Mesenchymal stem cell (in vitro differentiated cells and primary cell): ENCODE measurements around the gene KRTAP10-3.

ENCODE experiments used
- DNase-seq: peaks from one replicate; pipeline ENCODE4 v3.0.0-alpha.2; 2013
- H2AFZ ChIP-seq: one replicate; pipeline ENCODE4 v1.6.1; 2013; ENCODE audit warnings: low read depth, mild to moderate bottlenecking, control low read depth, inconsistent platforms, low read length, moderate library complexity
- H2AK5ac ChIP-seq: 2 replicates; pipeline ENCODE4 v1.6.1; 2013; ENCODE audit warnings: low read length, moderate library complexity, mild to moderate bottlenecking, inconsistent platforms; ENCODE audit not compliant: severe bottlenecking
- H2BK120ac ChIP-seq: one replicate; pipeline ENCODE4 v1.6.1; 2013; ENCODE audit warnings: low read depth, mild to moderate bottlenecking, inconsistent platforms, low read length, moderate library complexity
- H2BK12ac ChIP-seq, 2 experiments: one replicate each; pipeline ENCODE4 v1.6.1; 2013; ENCODE audit warnings: inconsistent platforms in 2 of 2, low read length in 2 of 2, mild to moderate bottlenecking in 2 of 2, moderate library complexity in 2 of 2, control low read depth in 1 of 2
- H2BK15ac ChIP-seq: one replicate; pipeline ENCODE4 v1.6.1; 2013; ENCODE audit warnings: mild to moderate bottlenecking, low read depth, inconsistent platforms; ENCODE audit not compliant: poor library complexity, severe bottlenecking
- H2BK5ac ChIP-seq: 2 replicates; pipeline ENCODE4 v1.6.1; 2013; ENCODE audit warnings: low read depth, mild to moderate bottlenecking, low read length, control low read depth, inconsistent platforms; ENCODE audit not compliant: poor library complexity, severe bottlenecking
- H3K14ac ChIP-seq, 2 experiments: one replicate each; pipeline ENCODE4 v1.6.1; 2013; ENCODE audit warnings: inconsistent platforms in 2 of 2, low read length in 2 of 2, control low read depth in 1 of 2, mild to moderate bottlenecking in 1 of 2, moderate library complexity in 1 of 2
- H3K18ac ChIP-seq, 2 experiments: one replicate each; pipeline ENCODE4 v1.6.1; 2013; ENCODE audit warnings: inconsistent platforms in 2 of 2, low read length in 2 of 2, control low read depth in 1 of 2, low read depth in 1 of 2, mild to moderate bottlenecking in 1 of 2
- H3K23ac ChIP-seq, 2 experiments: one replicate each; pipeline ENCODE4 v1.6.1; 2013; ENCODE audit warnings: inconsistent platforms in 2 of 2, low read length in 2 of 2, mild to moderate bottlenecking in 2 of 2, moderate library complexity in 2 of 2, control low read depth in 1 of 2
- H3K27ac ChIP-seq: 2 replicates; pipeline ENCODE4 v1.5.1; 2013; ENCODE audit warnings: mild to moderate bottlenecking, moderate library complexity, low read length, control low read depth, inconsistent platforms; ENCODE audit not compliant: poor library complexity, severe bottlenecking
- H3K27me3 ChIP-seq, 2 experiments: 2 replicates each; pipeline versions ENCODE4 v1.6.1 to v1.7.0; 2013; ENCODE audit warnings: low read length in 2 of 2, mild to moderate bottlenecking in 2 of 2, moderate library complexity in 2 of 2, control low read depth in 1 of 2, inconsistent platforms in 1 of 2; ENCODE audit not compliant: control insufficient read depth in 1 of 2, insufficient read depth in 1 of 2
- H3K36me3 ChIP-seq, 2 experiments: 2 replicates each; pipeline versions ENCODE4 v1.6.1 to v1.7.0; 2013; ENCODE audit warnings: low read length in 2 of 2, control low read depth in 1 of 2, inconsistent platforms in 1 of 2, low read depth in 1 of 2, mild to moderate bottlenecking in 1 of 2; ENCODE audit not compliant: insufficient read depth in 2 of 2, control insufficient read depth in 1 of 2
- H3K4ac ChIP-seq, 2 experiments: one replicate each; pipeline ENCODE4 v1.6.1; 2013; ENCODE audit warnings: inconsistent platforms in 2 of 2, low read length in 2 of 2, mild to moderate bottlenecking in 2 of 2, moderate library complexity in 2 of 2, control low read depth in 1 of 2, low read depth in 1 of 2
- H3K4me1 ChIP-seq: 2 replicates; pipeline ENCODE4 v1.6.1; 2013; ENCODE audit warnings: low read depth, low read length, control low read depth; ENCODE audit not compliant: control insufficient read depth, insufficient read depth
- H3K4me2 ChIP-seq: 2 replicates; pipeline ENCODE4 v1.6.1; 2013; ENCODE audit warnings: low read length, mild to moderate bottlenecking, inconsistent platforms; ENCODE audit not compliant: poor library complexity, severe bottlenecking
- H3K4me3 ChIP-seq, 2 experiments: 2 replicates each; pipeline versions ENCODE4 v1.5.1 to v1.7.0; 2013; ENCODE audit warnings: low read length in 2 of 2, mild to moderate bottlenecking in 2 of 2, control low read depth in 1 of 2, low read depth in 1 of 2; ENCODE audit not compliant: insufficient read depth in 1 of 2
- H3K79me1 ChIP-seq: replicated peaks from 2 replicates; pipeline ENCODE4 v1.6.1; 2013; ENCODE audit warnings: mild to moderate bottlenecking, control low read depth, low read length, inconsistent platforms; ENCODE audit not compliant: poor library complexity, severe bottlenecking
- H3K9ac ChIP-seq: 2 replicates; pipeline ENCODE4 v1.7.0; 2013; ENCODE audit warnings: mild to moderate bottlenecking, low read length, moderate library complexity
- H3K9me3 ChIP-seq: 2 replicates; pipeline ENCODE4 v1.7.0; 2013; ENCODE audit warnings: mild to moderate bottlenecking, low read length; ENCODE audit not compliant: control insufficient read depth
- H4K8ac ChIP-seq: one replicate; pipeline ENCODE4 v1.6.1; 2013; ENCODE audit warnings: inconsistent platforms, mild to moderate bottlenecking, low read length, moderate library complexity
- H4K91ac ChIP-seq: one replicate; pipeline ENCODE4 v1.6.1; 2013; ENCODE audit warnings: mild to moderate bottlenecking, low read length, inconsistent platforms
- WGBS: methylation state at CpG from one replicate; pipeline ENCODE4 v1.1.7; 2013; ENCODE audit warnings: mixed read lengths; 5-methylcytosine and 5-hydroxymethylcytosine counted together

Gene KRTAP10-3

GRCh38 chr21:44585892-44586291, 27.3 kb upstream of the KRTAP10-3 start:
- H2AK5ac ChIP-seq = no peak overlapping the region
- no peak overlapping the region for H3K27ac ChIP-seq
- H3K27me3 ChIP-seq = peaks cover 10 to 11% of the 10 kb centered on the region in 2 experiments

GRCh38 chr21:44583800-44584147, 25.2 kb upstream of the KRTAP10-3 start:
- Histone ChIP-seq H3K18ac (no peak overlapping the region), H2AK5ac (no peak overlapping the region), H3K27me3 (no peaks in the 10 kb centered on the region), H3K9ac (no peak overlapping the region), H4K8ac (no peak overlapping the region), H2BK120ac (no peak overlapping the region), H2AFZ (no peak overlapping the region), H3K79me1 (no peaks in the 10 kb centered on the region), H3K4ac (no peak overlapping the region), H3K4me2 (no peak overlapping the region), H3K27ac (no peak overlapping the region), H3K14ac (no peak overlapping the region), H3K9me3 (peaks cover 20% of the 10 kb centered on the region), H3K4me3 (no peak overlapping the region), H3K4me1 (no peaks in the 10 kb centered on the region), H3K36me3 (no peaks in the 10 kb centered on the region), H4K91ac (no peak overlapping the region), H3K23ac (no peak overlapping the region), H2BK12ac (no peak overlapping the region), H2BK5ac (no peak overlapping the region), H2BK15ac (no peak overlapping the region)
- WGBS = 80% methylated on average over 6 of the region's 6 CpGs
- DNase-seq = no peak

More at GRCh38 chr21:44585892-44586291, 27.3 kb upstream of the KRTAP10-3 start:
- H3K9ac ChIP-seq = no peak overlapping the region
- no peak overlapping the region for H3K4ac ChIP-seq
- H2BK15ac ChIP-seq = no peak overlapping the region
- no peak overlapping the region for H2AFZ ChIP-seq
- H3K18ac ChIP-seq = no peak overlapping the region
- no peak overlapping the region for H4K8ac ChIP-seq
- H3K14ac ChIP-seq = no peak overlapping the region
- H2BK12ac ChIP-seq = no peak overlapping the region
- H3K4me2 ChIP-seq = no peak overlapping the region
- no peaks in the 10 kb centered on the region for H3K79me1 ChIP-seq
- peaks cover 19% of the 10 kb centered on the region for H3K9me3 ChIP-seq
- 83% methylated on average over 3 of the region's 3 CpGs for WGBS
- no peak overlapping the region for H2BK120ac ChIP-seq
- H3K4me3 ChIP-seq = no peak overlapping the region
- no peak overlapping the region for H4K91ac ChIP-seq
- H2BK5ac ChIP-seq = no peak overlapping the region
- H3K4me1 ChIP-seq = no peaks in the 10 kb centered on the region
- no peaks in the 10 kb centered on the region for H3K36me3 ChIP-seq
- H3K23ac ChIP-seq = no peak overlapping the region
- no peak for DNase-seq

GRCh38 chr21:44583089-44583799, 24.6 kb upstream of the KRTAP10-3 start:
- H2BK5ac ChIP-seq = no peak overlapping the region
- H3K79me1 ChIP-seq = no peaks in the 10 kb centered on the region
- H3K9ac ChIP-seq = no peak overlapping the region
- H3K14ac ChIP-seq = no peak overlapping the region
- no peak overlapping the region for H3K18ac ChIP-seq
- no peak overlapping the region for H2BK12ac ChIP-seq
- H4K8ac ChIP-seq = no peak overlapping the region
- no peak for DNase-seq
- H2BK15ac ChIP-seq = no peak overlapping the region
- H3K27ac ChIP-seq = no peak overlapping the region
- H3K4me3 ChIP-seq = no peak overlapping the region
- no peak overlapping the region for H3K23ac ChIP-seq
- H2AK5ac ChIP-seq = no peak overlapping the region
- no peaks in the 10 kb centered on the region for H3K4me1 ChIP-seq
- H4K91ac ChIP-seq = no peak overlapping the region
- 84% methylated on average over 10 of the region's 11 CpGs for WGBS
- H2AFZ ChIP-seq = no peak overlapping the region
- no peak overlapping the region for H3K4ac ChIP-seq
- H3K9me3 ChIP-seq = peaks cover 25% of the 10 kb centered on the region
- H3K4me2 ChIP-seq = no peak overlapping the region
- H3K36me3 ChIP-seq = no peaks in the 10 kb centered on the region
- H2BK120ac ChIP-seq = no peak overlapping the region
- H3K27me3 ChIP-seq = no peaks in the 10 kb centered on the region

DNA sequence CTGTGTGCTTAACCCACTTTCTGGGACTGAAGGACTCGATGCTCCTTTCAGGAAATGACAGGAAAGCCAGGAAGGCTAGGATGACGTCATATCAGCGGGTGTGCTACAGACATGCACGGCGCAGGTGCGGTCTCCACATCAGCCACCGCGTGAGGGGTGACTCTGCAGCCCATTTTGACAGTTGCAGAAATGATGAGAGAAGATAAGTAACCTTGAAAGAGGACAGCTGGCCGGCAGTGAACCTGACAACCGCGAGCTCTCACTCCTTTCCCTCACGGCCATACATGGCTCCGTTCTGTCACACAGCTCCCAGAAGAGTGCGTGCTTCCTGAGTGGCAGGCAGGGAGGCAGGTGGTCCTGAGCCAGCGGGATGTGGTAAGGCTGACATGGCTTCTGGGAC, 23.5 kb upstream of the KRTAP10-3 start:
- Histone ChIP-seq H3K18ac (no peak overlapping the region), H3K14ac (no peak overlapping the region), H2BK120ac (no peak overlapping the region), H3K4me1 (no peaks in the 10 kb centered on the region), H2AFZ (no peak overlapping the region), H3K36me3 (no peaks in the 10 kb centered on the region), H3K27ac (no peak overlapping the region), H3K4me2 (no peak overlapping the region), H3K27me3 (no peaks in the 10 kb centered on the region), H3K79me1 (no peaks in the 10 kb centered on the region), H4K8ac (no peak overlapping the region), H2AK5ac (no peak overlapping the region), H3K9ac (no peak overlapping the region), H3K4ac (no peak overlapping the region), H2BK15ac (no peak overlapping the region), H3K4me3 (no peak overlapping the region), H2BK5ac (no peak overlapping the region), H2BK12ac (no peak overlapping the region), H4K91ac (no peak overlapping the region), H3K23ac (no peak overlapping the region), H3K9me3 (peaks cover 32% of the 10 kb centered on the region)
- DNase-seq = no peak
- 81% methylated on average over 12 of the region's 15 CpGs for WGBS
